H9 (cell line): ENCODE results near the gene SLC25A12. TPM values are rescaled to one million over a fixed set of nuclear protein-coding genes. Genes with fewer than 3 reads are reported as not detected.

Experiments used
- DNase-seq: peaks from one replicate; pipeline ENCODE4 v3.0.0-alpha.2; 2017
- H2AFZ ChIP-seq: one replicate; pipeline ENCODE4 v1.6.1; 2013; ENCODE audit warnings: mild to moderate bottlenecking, low read length, control low read depth, moderate library complexity
- H2AK5ac ChIP-seq: 2 replicates; pipeline ENCODE4 v1.6.1; 2013; ENCODE audit warnings: low read length, control low read depth, mixed read lengths; ENCODE audit not compliant: insufficient read length
- H2BK120ac ChIP-seq: one replicate; pipeline ENCODE4 v1.6.1; 2013; ENCODE audit warnings: low read depth, mild to moderate bottlenecking, low read length, control low read depth, inconsistent platforms; ENCODE audit not compliant: poor library complexity, severe bottlenecking
- H2BK12ac ChIP-seq: 2 replicates; pipeline ENCODE4 v1.6.1; 2013; ENCODE audit warnings: low read length, control low read depth, mixed read lengths, low read depth; ENCODE audit not compliant: insufficient read length
- H2BK15ac ChIP-seq: 2 replicates; pipeline ENCODE4 v1.6.1; 2013; ENCODE audit warnings: low read depth, low read length, control low read depth
- H2BK20ac ChIP-seq: one replicate; pipeline ENCODE4 v1.6.1; 2013; ENCODE audit warnings: low read depth, mild to moderate bottlenecking, low read length, control low read depth, inconsistent platforms; ENCODE audit not compliant: poor library complexity, severe bottlenecking
- H2BK5ac ChIP-seq: 2 replicates; pipeline ENCODE4 v1.6.1; 2013; ENCODE audit warnings: low read length, control low read depth, mixed read lengths; ENCODE audit not compliant: insufficient read length
- H3K14ac ChIP-seq: 2 replicates; pipeline ENCODE4 v1.6.1; 2013; ENCODE audit warnings: low read length, control low read depth; ENCODE audit not compliant: insufficient read depth
- H3K18ac ChIP-seq: 2 replicates; pipeline ENCODE4 v1.6.1; 2013; ENCODE audit warnings: low read depth, mild to moderate bottlenecking, mixed read lengths, low read length, control low read depth; ENCODE audit not compliant: insufficient read length
- H3K23ac ChIP-seq: 2 replicates; pipeline ENCODE4 v1.6.1; 2013; ENCODE audit warnings: low read length, control low read depth, mixed read lengths, low read depth; ENCODE audit not compliant: insufficient read length
- H3K23me2 ChIP-seq: 2 replicates; pipeline ENCODE4 v1.6.1; 2013; ENCODE audit warnings: low read depth, mild to moderate bottlenecking, mixed read lengths, low read length, control low read depth; ENCODE audit not compliant: insufficient read length, poor library complexity, severe bottlenecking
- H3K27ac ChIP-seq: 2 replicates; pipeline ENCODE4 v1.5.1; 2013; ENCODE audit warnings: low read length, control low read depth, mixed read lengths, low read depth; ENCODE audit not compliant: insufficient read length
- H3K27me3 ChIP-seq: 2 replicates; pipeline ENCODE4 v1.6.1; 2013; ENCODE audit warnings: low read length, control low read depth, inconsistent platforms; ENCODE audit not compliant: insufficient read depth
- H3K4ac ChIP-seq: 2 replicates; pipeline ENCODE4 v1.6.1; 2013; ENCODE audit warnings: low read depth, mild to moderate bottlenecking, control low read depth, inconsistent platforms, low read length, moderate library complexity
- H3K4me1 ChIP-seq: 2 replicates; pipeline ENCODE4 v1.6.1; 2013; ENCODE audit warnings: low read length, control low read depth, inconsistent platforms; ENCODE audit not compliant: insufficient read depth
- H3K4me2 ChIP-seq: 2 replicates; pipeline ENCODE4 v1.6.1; 2013; ENCODE audit warnings: low read length, control low read depth, mixed read lengths; ENCODE audit not compliant: insufficient read length, insufficient read depth
- H3K56ac ChIP-seq: 2 replicates; pipeline ENCODE4 v1.6.1; 2013; ENCODE audit warnings: low read depth, mild to moderate bottlenecking, mixed read lengths, low read length, control low read depth; ENCODE audit not compliant: insufficient read length
- H3K79me1 ChIP-seq: 2 replicates; pipeline ENCODE4 v1.6.1; 2013; ENCODE audit warnings: low read depth, mild to moderate bottlenecking, moderate library complexity, low read length, control low read depth, inconsistent platforms; ENCODE audit not compliant: insufficient read depth, poor library complexity, severe bottlenecking
- H3K79me2 ChIP-seq: 2 replicates; pipeline ENCODE4 v1.6.1; 2013; ENCODE audit warnings: low read length, control low read depth, inconsistent platforms; ENCODE audit not compliant: insufficient read depth
- H3K9ac ChIP-seq: 2 replicates; pipeline ENCODE4 v1.6.1; 2013; ENCODE audit warnings: low read length, control low read depth, mixed read lengths; ENCODE audit not compliant: insufficient read length; ENCODE audit errors: extremely low read depth
- H3K9me3 ChIP-seq: one replicate; pipeline ENCODE4 v1.6.1; 2013; ENCODE audit warnings: low read depth, low read length, inconsistent platforms; ENCODE audit not compliant: control insufficient read depth
- H3T11ph ChIP-seq: one replicate; pipeline ENCODE4 v1.6.1; 2013; ENCODE audit warnings: mild to moderate bottlenecking, low read length, control low read depth, inconsistent platforms
- H4K20me1 ChIP-seq: one replicate; pipeline ENCODE4 v1.6.1; 2013; ENCODE audit not compliant: control insufficient read depth, insufficient read length, insufficient read depth
- H4K5ac ChIP-seq: 2 replicates; pipeline ENCODE4 v1.6.1; 2013; ENCODE audit warnings: low read depth, mild to moderate bottlenecking, mixed read lengths, low read length, control low read depth; ENCODE audit not compliant: insufficient read length
- H4K8ac ChIP-seq: replicated peaks from 2 replicates; pipeline ENCODE4 v1.6.1; 2013; ENCODE audit warnings: low read length, control low read depth, mixed read lengths, low read depth; ENCODE audit not compliant: insufficient read length
- H4K91ac ChIP-seq: 2 replicates; pipeline ENCODE4 v1.6.1; 2013; ENCODE audit warnings: low read depth, mild to moderate bottlenecking, moderate library complexity, mixed read lengths, low read length, control low read depth; ENCODE audit not compliant: insufficient read length
- H3K27ac Mint-ChIP-seq, 3 experiments: 2 replicates in 2 of 3; 3 replicates in 1 of 3; pipeline ENCODE4 v1.8.0; 2020 to 2021; ENCODE audit warnings: mixed read lengths in 3 of 3, mild to moderate bottlenecking in 1 of 3, moderate library complexity in 1 of 3
- H3K27me3 Mint-ChIP-seq: 2 replicates; pipeline ENCODE4 v1.8.0; 2021; ENCODE audit warnings: low read depth, mild to moderate bottlenecking, moderate library complexity, mixed read lengths
- H3K36me3 Mint-ChIP-seq, 3 experiments: 2 replicates in 2 of 3; 3 replicates in 1 of 3; pipeline ENCODE4 v1.8.0; 2020 to 2021; ENCODE audit warnings: low read depth in 3 of 3, mixed read lengths in 3 of 3; ENCODE audit not compliant: insufficient read depth in 1 of 3
- H3K4me1 Mint-ChIP-seq, 2 experiments: 2 replicates each; pipeline ENCODE4 v1.8.0; 2020; ENCODE audit warnings: mixed read lengths in 2 of 2
- H3K4me3 Mint-ChIP-seq, 2 experiments: 2 replicates in 1 of 2; 3 replicates in 1 of 2; pipeline ENCODE4 v1.8.0; 2020 to 2021; ENCODE audit warnings: mild to moderate bottlenecking in 2 of 2, mixed read lengths in 2 of 2, moderate library complexity in 1 of 2
- H3K9me3 Mint-ChIP-seq, 2 experiments: 2 replicates in 1 of 2; 3 replicates in 1 of 2; pipeline ENCODE4 v1.8.0; 2020; ENCODE audit warnings: mild to moderate bottlenecking in 2 of 2, mixed read lengths in 2 of 2, moderate library complexity in 1 of 2
- CTCF ChIP-seq: fragments of 200-600 bp; sonication (generic); conservative IDR thresholded peaks from 3 replicates; pipeline ENCODE4 v1.8.0; 2021; ENCODE audit warnings: antibody characterized with exemption, mild to moderate bottlenecking
- WGBS: extraction: QIAGEN DNeasy Blood & Tissue Kit; methylation state at CpG from one replicate; pipeline ENCODE4 v1.1.7; 2013; ENCODE audit warnings: missing lambda C conversion rate, low lambda C conversion rate, mixed read lengths; ENCODE audit not compliant: insufficient read length; ENCODE audit errors: extremely low coverage; 5-methylcytosine and 5-hydroxymethylcytosine counted together
- total RNA-seq: library from RNA; stranded (reverse); gene quantifications from 2 replicates; pipeline ENCODE4 v1.2.1, GENCODE V29; 2021

Gene SLC25A12
- total RNA-seq, 1 experiment from 2014 or later, result 10.1 TPM

DNA sequence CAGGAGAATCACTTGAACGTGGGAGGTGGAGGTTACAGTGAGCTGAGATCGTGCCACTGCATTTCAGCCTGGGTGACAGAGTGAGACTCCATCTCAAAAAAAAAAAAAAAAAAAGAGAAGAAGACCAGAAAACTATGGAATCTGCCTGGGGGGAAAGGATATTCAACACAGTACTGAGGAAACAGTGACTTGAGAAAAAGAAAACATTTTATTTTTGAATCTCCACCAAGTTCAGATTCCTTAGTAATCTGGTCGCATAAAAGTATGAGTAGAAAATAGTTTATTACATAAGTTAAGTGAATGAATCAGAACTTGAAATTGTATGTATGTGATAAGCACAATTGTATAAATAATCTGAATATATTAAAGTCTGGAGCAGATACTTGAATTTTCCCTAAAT is 15.2 kb upstream of the SLC25A12 start:
- Histone ChIP-seq H3K79me2 (no peaks in the 10 kb centered on the region), H2BK120ac (no peak overlapping the region), H4K20me1 (no peaks in the 10 kb centered on the region), H2BK15ac (no peak overlapping the region), H2BK5ac (no peak overlapping the region), H3K14ac (no peak overlapping the region), H2AFZ (no peak overlapping the region), H2BK12ac (no peak overlapping the region), H3K23ac (no peak overlapping the region), H3T11ph (no peak overlapping the region), H4K91ac (no peak overlapping the region), H3K9me3 (no peaks in the 10 kb centered on the region), H4K5ac (no peak overlapping the region), H2BK20ac (no peak overlapping the region), H3K23me2 (no peaks in the 10 kb centered on the region), H2AK5ac (no peak overlapping the region), H3K27ac (no peak overlapping the region), H4K8ac (no peak overlapping the region), H3K79me1 (no peaks in the 10 kb centered on the region), H3K4me1 (no peaks in the 10 kb centered on the region), H3K4ac (no peak overlapping the region), H3K9ac (no peak overlapping the region), H3K18ac (no peak overlapping the region), H3K56ac (no peak overlapping the region), H3K4me2 (no peak overlapping the region), H3K27me3 (no peaks in the 10 kb centered on the region)
- Mint-ChIP-seq H3K36me3 (no peaks in the 10 kb centered on the region), H3K4me1 (no peaks in the 10 kb centered on the region), H3K9me3 (no peaks in the 10 kb centered on the region), H3K27me3 (peaks cover 4% of the 10 kb centered on the region), H3K4me3 (no peak overlapping the region), H3K27ac (no peak overlapping the region)
- no peak for TF ChIP-seq CTCF
- DNase-seq, result no peak
- no CpG with 5 or more reads among the region's 3 CpGs for WGBS
